Stimulated activated effector memory CD8-positive, alpha-beta T cell treated with anti-CD3 and anti-CD28 coated beads, Interleukin-12 subunit alpha, Interleukin-12 subunit beta, amount 100 ng/mL, for 72 hours (primary cell): ENCODE results near the gene TCAIM.

Source experiments
- ATAC-seq: fragments of 150-1000 bp; cut with Tn5 transposase; 2 replicates; pipeline ENCODE4 v1.10.0; 2021
- DNase-seq, 2 donors: peaks; one replicate each; pipeline ENCODE4 v3.0.0; 2021 to 2022; ENCODE audit warnings: low spot score in 2 of 2
- H3K27ac Mint-ChIP-seq: one replicate; pipeline ENCODE4 v1.8.0; 2022; ENCODE audit warnings: mild to moderate bottlenecking, mixed read lengths
- H3K36me3 Mint-ChIP-seq: one replicate; pipeline ENCODE4 v1.8.0; 2022; ENCODE audit warnings: mild to moderate bottlenecking, mixed read lengths
- H3K4me1 Mint-ChIP-seq: one replicate; pipeline ENCODE4 v1.8.0; 2022; ENCODE audit warnings: mixed read lengths
- H3K4me3 Mint-ChIP-seq: one replicate; pipeline ENCODE4 v1.8.0; 2022; ENCODE audit warnings: mild to moderate bottlenecking, mixed read lengths
- H3K9me3 Mint-ChIP-seq: one replicate; pipeline ENCODE4 v1.8.0; 2022; ENCODE audit warnings: mixed read lengths

Gene TCAIM

GRCh38 chr3:44338010-44338827, at the start of gene TCAIM:
Gene TCAIM, plus strand, starts transcription at chr3:44338766. Its CDS starts 16,017 bp downstream, at chr3:44354783.
- Mint-ChIP-seq H3K9me3 (no peaks in the 10 kb centered on the region), H3K36me3 (peaks cover 21% of the 10 kb centered on the region), H3K4me3 (peak within 1 kb of the TSS; percentile 93), H3K27ac (peak within 1 kb of the TSS; percentile 96), H3K4me1 (peaks cover 22% of the 10 kb centered on the region)
- peak; percentile 97 for ATAC-seq
- DNase-seq = peak; percentile 97 to 99

GRCh38 chr3:44289882-44290462, 48.6 kb upstream of the TCAIM start:
- Mint-ChIP-seq H3K36me3 (no peaks in the 10 kb centered on the region), H3K9me3 (no peaks in the 10 kb centered on the region), H3K27ac (no peak overlapping the region), H3K4me3 (no peak overlapping the region), H3K4me1 (no peaks in the 10 kb centered on the region)
- peak; percentile 46 for ATAC-seq
- no peak for DNase-seq

- H3K27ac Mint-ChIP-seq = no peak overlapping the region
- H3K4me3 Mint-ChIP-seq = no peak overlapping the region
- H3K4me1 Mint-ChIP-seq = no peaks in the 10 kb centered on the region
- no peaks in the 10 kb centered on the region for H3K9me3 Mint-ChIP-seq
- no peak for DNase-seq
- no peaks in the 10 kb centered on the region for H3K36me3 Mint-ChIP-seq
- no peak for ATAC-seq
Measured at GRCh38 chr3:44292276-44292675, 46.3 kb upstream of the TCAIM start.

DNA sequence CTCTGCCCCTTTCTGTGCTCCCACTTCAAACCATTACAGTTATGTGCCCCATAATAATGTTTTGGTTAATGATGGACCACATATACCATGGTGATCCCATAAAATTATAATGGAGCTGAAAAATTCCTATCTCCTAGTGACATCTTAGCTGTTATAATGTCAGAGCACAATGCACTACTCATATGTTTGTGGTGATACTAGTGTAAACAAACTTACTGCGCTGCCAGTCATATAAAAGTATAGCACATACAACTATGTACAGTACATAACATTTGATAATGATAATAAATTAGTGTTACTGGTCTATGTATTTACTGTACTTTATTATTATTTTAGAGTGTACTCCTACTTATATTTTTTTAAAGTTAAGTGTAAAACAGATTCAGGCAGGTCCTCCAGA, 45.6 kb upstream of the TCAIM start:
- no peak overlapping the region for H3K27ac Mint-ChIP-seq
- ATAC-seq (no peak), DNase-seq (no peak)
- no peaks in the 10 kb centered on the region for H3K4me1 Mint-ChIP-seq
- H3K9me3 Mint-ChIP-seq = no peaks in the 10 kb centered on the region
- H3K4me3 Mint-ChIP-seq = no peak overlapping the region
- H3K36me3 Mint-ChIP-seq = no peaks in the 10 kb centered on the region

GRCh38 chr3:44297255-44297654, 41.3 kb upstream of the TCAIM start:
- DNase-seq = no peak
- H3K4me1 Mint-ChIP-seq = no peaks in the 10 kb centered on the region
- no peaks in the 10 kb centered on the region for H3K9me3 Mint-ChIP-seq
- ATAC-seq = no peak
- no peak overlapping the region for H3K27ac Mint-ChIP-seq
- no peak overlapping the region for H3K4me3 Mint-ChIP-seq
- no peaks in the 10 kb centered on the region for H3K36me3 Mint-ChIP-seq

- Mint-ChIP-seq H3K9me3 (no peaks in the 10 kb centered on the region), H3K4me3 (no peak overlapping the region), H3K36me3 (no peaks in the 10 kb centered on the region), H3K4me1 (no peaks in the 10 kb centered on the region), H3K27ac (no peak overlapping the region)
- ATAC-seq (peak; percentile 58), DNase-seq (no peak)
Measured at GRCh38 chr3:44301746-44302145, 36.8 kb upstream of the TCAIM start.

- H3K4me3 Mint-ChIP-seq = no peak overlapping the region
- no peaks in the 10 kb centered on the region for H3K36me3 Mint-ChIP-seq
- H3K9me3 Mint-ChIP-seq = no peaks in the 10 kb centered on the region
- no peak overlapping the region for H3K27ac Mint-ChIP-seq
- ATAC-seq = no peak
- DNase-seq = no peak
- no peaks in the 10 kb centered on the region for H3K4me1 Mint-ChIP-seq
Measured at GRCh38 chr3:44309500-44309899, 29.1 kb upstream of the TCAIM start.

- ATAC-seq (no peak), DNase-seq (no peak)
- H3K9me3 Mint-ChIP-seq = no peaks in the 10 kb centered on the region
- no peak overlapping the region for H3K27ac Mint-ChIP-seq
- no peaks in the 10 kb centered on the region for H3K4me1 Mint-ChIP-seq
- no peak overlapping the region for H3K4me3 Mint-ChIP-seq
- no peaks in the 10 kb centered on the region for H3K36me3 Mint-ChIP-seq
Measured at GRCh38 chr3:44318891-44319311, 19.7 kb upstream of the TCAIM start.

- Mint-ChIP-seq H3K4me1 (no peaks in the 10 kb centered on the region), H3K9me3 (no peaks in the 10 kb centered on the region), H3K27ac (no peak overlapping the region), H3K4me3 (no peak overlapping the region), H3K36me3 (no peaks in the 10 kb centered on the region)
- DNase-seq (no peak), ATAC-seq (no peak)
Measured at GRCh38 chr3:44321335-44321734, 17.2 kb upstream of the TCAIM start.

- H3K9me3 Mint-ChIP-seq = no peaks in the 10 kb centered on the region
- no peak overlapping the region for H3K4me3 Mint-ChIP-seq
- no peak for ATAC-seq
- no peak overlapping the region for H3K27ac Mint-ChIP-seq
- H3K36me3 Mint-ChIP-seq = no peaks in the 10 kb centered on the region
- no peaks in the 10 kb centered on the region for H3K4me1 Mint-ChIP-seq
- DNase-seq = no peak
Measured at GRCh38 chr3:44323341-44323955, 15.1 kb upstream of the TCAIM start.

- Mint-ChIP-seq H3K9me3 (no peaks in the 10 kb centered on the region), H3K36me3 (no peaks in the 10 kb centered on the region), H3K4me3 (no peak overlapping the region), H3K4me1 (no peaks in the 10 kb centered on the region), H3K27ac (no peak overlapping the region)
- DNase-seq (no peak), ATAC-seq (no peak)
Measured at GRCh38 chr3:44324584-44324983, 14.0 kb upstream of the TCAIM start.

- Mint-ChIP-seq H3K27ac (no peak overlapping the region), H3K36me3 (no peaks in the 10 kb centered on the region), H3K4me1 (no peaks in the 10 kb centered on the region), H3K9me3 (no peaks in the 10 kb centered on the region), H3K4me3 (no peak overlapping the region)
- ATAC-seq (no peak), DNase-seq (no peak)
Measured at GRCh38 chr3:44326019-44326418, 12.5 kb upstream of the TCAIM start.

DNA sequence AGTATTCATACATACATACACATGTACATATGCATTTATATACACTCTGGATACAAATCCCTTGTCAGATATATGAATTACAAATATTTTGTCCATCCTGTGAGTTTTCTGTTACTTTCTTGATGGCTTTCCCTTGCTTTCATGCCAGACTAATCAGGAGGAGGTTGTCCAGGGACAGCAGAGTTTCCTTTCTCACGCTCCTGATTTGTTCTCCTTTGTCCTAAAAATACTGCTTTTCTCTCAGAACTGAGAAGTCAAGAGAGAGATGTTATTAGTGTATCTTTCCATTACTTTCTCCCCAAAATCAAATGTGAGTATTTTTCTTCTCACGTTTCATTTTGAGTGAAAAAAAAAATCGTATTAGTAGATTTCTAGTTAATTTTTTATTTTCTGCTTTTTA, 12.1 kb upstream of the TCAIM start:
- H3K4me1 Mint-ChIP-seq = no peaks in the 10 kb centered on the region
- no peaks in the 10 kb centered on the region for H3K9me3 Mint-ChIP-seq
- H3K4me3 Mint-ChIP-seq = no peak overlapping the region
- H3K36me3 Mint-ChIP-seq = no peaks in the 10 kb centered on the region
- no peak overlapping the region for H3K27ac Mint-ChIP-seq
- ATAC-seq (no peak), DNase-seq (no peak)

- no peak for ATAC-seq
- Mint-ChIP-seq H3K9me3 (no peaks in the 10 kb centered on the region), H3K4me3 (no peak overlapping the region), H3K27ac (no peak overlapping the region), H3K36me3 (no peaks in the 10 kb centered on the region), H3K4me1 (no peaks in the 10 kb centered on the region)
- no peak for DNase-seq
Measured at GRCh38 chr3:44329946-44330345, 8.6 kb upstream of the TCAIM start.

GRCh38 chr3:44330444-44330843, 8.1 kb upstream of the TCAIM start:
- no peak overlapping the region for H3K27ac Mint-ChIP-seq
- no peak overlapping the region for H3K4me3 Mint-ChIP-seq
- H3K36me3 Mint-ChIP-seq = no peaks in the 10 kb centered on the region
- ATAC-seq = no peak
- no peaks in the 10 kb centered on the region for H3K9me3 Mint-ChIP-seq
- no peaks in the 10 kb centered on the region for H3K4me1 Mint-ChIP-seq
- DNase-seq = no peak

GRCh38 chr3:44334326-44334725, 4.2 kb upstream of the TCAIM start:
- no peak for DNase-seq
- ATAC-seq = no peak
- Mint-ChIP-seq H3K36me3 (peaks cover 21% of the 10 kb centered on the region), H3K4me3 (no peak overlapping the region), H3K9me3 (no peaks in the 10 kb centered on the region), H3K4me1 (peaks cover 13% of the 10 kb centered on the region), H3K27ac (no peak overlapping the region)
